ENCODE results near the gene DIPK2A. TPM values are rescaled to one million over a fixed set of nuclear protein-coding genes. Genes with fewer than 3 reads are reported as not detected.

DIPK2A gene
- total RNA-seq, 4 donors from 2014 or later = 38.8 to 68.6 (median 48.3) TPM

DNA sequence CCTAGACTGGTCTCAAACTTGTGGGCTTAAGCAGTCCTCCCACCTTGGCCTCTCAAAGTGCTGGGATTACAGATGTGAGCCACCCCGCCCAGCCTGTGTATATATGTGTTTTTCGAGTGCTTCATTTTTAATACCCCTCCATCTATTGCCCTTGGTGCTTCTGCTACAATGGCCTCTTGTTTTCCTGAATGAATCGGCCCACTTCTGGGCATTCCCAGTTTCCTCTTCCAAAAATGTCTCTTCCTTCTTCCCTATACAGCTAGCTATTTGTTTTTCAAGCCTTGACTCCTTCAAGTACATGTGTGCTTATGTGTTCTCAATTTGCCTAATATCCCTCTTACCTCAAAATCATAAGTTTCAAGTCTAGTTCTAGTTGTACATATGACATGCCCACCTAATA is 16.7 kb downstream of the DIPK2A start:
- 85% methylated on average over 3 of the region's 3 CpGs for WGBS

DNA sequence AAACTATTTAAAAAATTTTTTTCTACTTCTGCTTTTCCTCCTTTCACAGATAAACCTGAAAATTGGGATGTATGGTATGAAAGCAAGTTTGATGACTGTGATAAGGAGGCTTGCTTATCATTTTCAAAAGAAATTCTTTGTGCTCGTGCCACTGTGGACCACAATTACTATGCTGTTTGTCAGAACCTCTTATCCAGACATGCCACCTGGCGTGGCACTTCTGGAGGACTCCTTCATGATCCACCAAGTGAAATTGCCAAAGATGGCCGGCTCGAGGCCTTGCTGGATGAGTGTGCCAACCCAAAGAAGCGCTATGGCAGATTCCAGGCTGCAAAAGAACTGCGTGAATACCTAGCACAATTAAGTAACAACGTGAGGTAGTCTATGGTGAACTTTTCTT is 17.8 kb downstream of the DIPK2A start:
- 91% methylated on average over 7 of the region's 7 CpGs for WGBS
- TF ChIP-seq, protein P1, sequence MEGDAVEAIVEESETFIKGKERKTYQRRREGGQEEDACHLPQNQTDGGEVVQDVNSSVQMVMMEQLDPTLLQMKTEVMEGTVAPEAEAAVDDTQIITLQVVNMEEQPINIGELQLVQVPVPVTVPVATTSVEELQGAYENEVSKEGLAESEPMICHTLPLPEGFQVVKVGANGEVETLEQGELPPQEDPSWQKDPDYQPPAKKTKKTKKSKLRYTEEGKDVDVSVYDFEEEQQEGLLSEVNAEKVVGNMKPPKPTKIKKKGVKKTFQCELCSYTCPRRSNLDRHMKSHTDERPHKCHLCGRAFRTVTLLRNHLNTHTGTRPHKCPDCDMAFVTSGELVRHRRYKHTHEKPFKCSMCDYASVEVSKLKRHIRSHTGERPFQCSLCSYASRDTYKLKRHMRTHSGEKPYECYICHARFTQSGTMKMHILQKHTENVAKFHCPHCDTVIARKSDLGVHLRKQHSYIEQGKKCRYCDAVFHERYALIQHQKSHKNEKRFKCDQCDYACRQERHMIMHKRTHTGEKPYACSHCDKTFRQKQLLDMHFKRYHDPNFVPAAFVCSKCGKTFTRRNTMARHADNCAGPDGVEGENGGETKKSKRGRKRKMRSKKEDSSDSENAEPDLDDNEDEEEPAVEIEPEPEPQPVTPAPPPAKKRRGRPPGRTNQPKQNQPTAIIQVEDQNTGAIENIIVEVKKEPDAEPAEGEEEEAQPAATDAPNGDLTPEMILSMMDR (IDR thresholded peaks at IDR 0.05) = no peak
- TF ChIP-seq POLR2A (IDR thresholded peaks at IDR 0.05; ENCODE audit: low read depth) (no peak), POLR2AphosphoS5 (IDR thresholded peaks at IDR 0.05) (no peak)
- Histone ChIP-seq H3K27ac (replicated peaks in 1 of 4) (no peak overlapping the region), H3K36me3 (peaks cover 0 to 8% (median 0%) of the 10 kb centered on the region in 4 donors), H3K27me3 (no peaks in the 10 kb centered on the region), H3K4me1 (peaks cover 3 to 22% (median 9%) of the 10 kb centered on the region in 4 donors), H3K9me3 (no peaks in the 10 kb centered on the region), H3K4me3 (no peak overlapping the region)
- intact Hi-C loops (cut with DNase I) = no loop called here
- no peak for DNase-seq (ENCODE audit: extremely low spot score)

More for the DNA sequence above, 16.7 kb downstream of the DIPK2A start:
- H3K27ac ChIP-seq (replicated peaks in 1 of 4) = no peak overlapping the region
- peaks cover 5 to 22% (median 11%) of the 10 kb centered on the region in 4 donors for H3K4me1 ChIP-seq
- no peak for DNase-seq (ENCODE audit: extremely low spot score)
- TF ChIP-seq, protein P1 (IDR thresholded peaks at IDR 0.05) = no peak
- TF ChIP-seq POLR2AphosphoS5 (IDR thresholded peaks at IDR 0.05) (no peak), EP300 (IDR thresholded peaks at IDR 0.05) (no peak), POLR2A (IDR thresholded peaks at IDR 0.05; ENCODE audit: low read depth) (no peak)
- no peaks in the 10 kb centered on the region for H3K9me3 ChIP-seq
- no peaks in the 10 kb centered on the region for H3K27me3 ChIP-seq
- H3K4me3 ChIP-seq = no peak overlapping the region
- H3K36me3 ChIP-seq = peaks cover 0 to 8% (median 0%) of the 10 kb centered on the region in 4 donors
- intact Hi-C loops (cut with DNase I) = no loop called here

DNA sequence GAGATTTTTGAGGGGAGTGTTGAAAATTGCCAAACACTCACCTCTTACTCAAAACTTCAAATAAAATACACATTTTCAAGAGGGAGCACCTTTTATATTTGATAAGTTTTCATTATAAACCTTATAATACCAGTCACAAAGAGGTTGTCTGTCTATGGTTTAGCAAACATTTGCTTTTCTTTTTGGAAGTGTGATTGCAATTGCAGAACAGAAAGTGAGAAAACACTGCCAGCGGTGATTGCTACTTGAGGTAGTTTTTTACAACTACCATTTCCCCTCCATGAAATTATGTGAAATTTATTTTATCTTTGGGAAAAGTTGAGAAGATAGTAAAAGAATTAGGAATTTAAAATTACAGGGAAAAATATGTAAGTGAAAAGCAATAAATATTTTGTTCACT is 20.1 kb downstream of the DIPK2A start:
- Histone ChIP-seq H3K9me3 (no peaks in the 10 kb centered on the region), H3K27ac (replicated peaks in 1 of 4) (no peak overlapping the region), H3K4me1 (peaks cover 0 to 12% (median 5%) of the 10 kb centered on the region in 4 donors), H3K4me3 (no peak overlapping the region), H3K36me3 (peaks cover 0 to 8% (median 0%) of the 10 kb centered on the region in 4 donors), H3K27me3 (no peaks in the 10 kb centered on the region)
- DNase-seq (ENCODE audit: extremely low spot score) = no peak
- intact Hi-C loops (cut with DNase I) = no loop called here
- TF ChIP-seq POLR2AphosphoS5 (IDR thresholded peaks at IDR 0.05) = no peak
- TF ChIP-seq EP300 (IDR thresholded peaks at IDR 0.05) = no peak
- TF ChIP-seq, protein P1 (IDR thresholded peaks at IDR 0.05) = no peak
- no peak for TF ChIP-seq POLR2A (IDR thresholded peaks at IDR 0.05; ENCODE audit: low read depth)
- 94% methylated on average over 1 of the region's 1 CpG for WGBS

DNA sequence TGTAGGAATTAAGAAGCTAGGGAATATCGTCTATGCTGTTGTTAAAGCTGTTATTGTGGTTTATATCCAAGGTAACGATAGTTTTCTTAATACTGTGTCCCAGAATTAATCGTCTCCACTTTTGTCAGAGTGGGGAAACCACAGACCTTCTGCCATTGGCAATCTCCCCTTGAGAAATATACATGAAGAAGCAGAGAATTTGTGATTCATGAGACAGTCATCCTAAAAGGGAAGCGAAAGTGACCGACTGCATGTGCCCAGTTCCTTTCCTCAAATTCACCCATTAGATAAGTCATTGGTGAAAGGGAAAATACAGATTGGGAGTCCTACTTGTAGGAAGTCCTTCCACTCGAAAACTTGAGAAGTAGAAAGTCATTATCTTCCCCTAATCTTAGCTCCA is 26.6 kb downstream of the DIPK2A start:
- TF ChIP-seq, protein P1 (IDR thresholded peaks at IDR 0.05) = no peak
- TF ChIP-seq EP300 (IDR thresholded peaks at IDR 0.05) = no peak
- TF ChIP-seq POLR2A (IDR thresholded peaks at IDR 0.05; ENCODE audit: low read depth) = no peak
- no peak for TF ChIP-seq POLR2AphosphoS5 (IDR thresholded peaks at IDR 0.05)
- H3K4me1 ChIP-seq = no peaks in the 10 kb centered on the region
- 86% methylated on average over 6 of the region's 6 CpGs for WGBS
- H3K4me3 ChIP-seq = no peak overlapping the region
- DNase-seq (ENCODE audit: extremely low spot score) = no peak
- H3K27me3 ChIP-seq = no peaks in the 10 kb centered on the region
- H3K36me3 ChIP-seq = no peaks in the 10 kb centered on the region
- no peak overlapping the region for H3K27ac ChIP-seq (replicated peaks in 1 of 4)
- intact Hi-C loops (cut with DNase I) = no loop called here
- no peaks in the 10 kb centered on the region for H3K9me3 ChIP-seq

DNA sequence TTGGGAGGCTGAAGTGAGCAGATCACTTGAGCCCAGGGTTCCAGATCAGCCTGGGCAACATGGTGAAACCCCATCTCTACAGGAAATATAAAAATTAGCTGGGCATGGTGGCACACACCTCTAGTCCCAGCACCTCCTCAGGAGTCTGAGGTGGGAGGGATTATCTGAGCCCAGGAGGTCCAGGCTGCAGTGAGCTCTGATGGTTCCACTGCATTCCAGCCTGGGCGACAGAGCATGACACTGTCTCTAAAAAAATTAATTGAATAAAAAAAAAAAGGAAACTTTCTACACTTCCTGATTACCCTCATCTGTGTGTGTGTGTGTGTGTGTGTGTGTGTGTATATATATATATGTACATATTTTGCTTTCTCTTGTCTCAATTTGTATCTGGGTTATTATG is 31.4 kb downstream of the DIPK2A start:
- no peaks in the 10 kb centered on the region for H3K4me1 ChIP-seq
- WGBS = 91% methylated on average over 1 of the region's 1 CpG
- no peaks in the 10 kb centered on the region for H3K27me3 ChIP-seq
- intact Hi-C loops (cut with DNase I) = no loop called here
- TF ChIP-seq POLR2AphosphoS5 (IDR thresholded peaks at IDR 0.05) (no peak), EP300 (IDR thresholded peaks at IDR 0.05) (no peak), POLR2A (IDR thresholded peaks at IDR 0.05; ENCODE audit: low read depth) (no peak)
- TF ChIP-seq, protein P1 (IDR thresholded peaks at IDR 0.05) = no peak
- no peak overlapping the region for H3K4me3 ChIP-seq
- no peaks in the 10 kb centered on the region for H3K36me3 ChIP-seq
- DNase-seq (ENCODE audit: extremely low spot score) = no peak
- H3K9me3 ChIP-seq = no peaks in the 10 kb centered on the region
- no peak overlapping the region for H3K27ac ChIP-seq (replicated peaks in 1 of 4)

All from esophagus muscularis mucosa (tissue), 4 donors.